GM19324 (cell line): ENCODE results near the gene RIPK4.
"Not testable (repeated sequence)": the region's sequence is repeated elsewhere in the genome, so short reads cannot be mapped to it uniquely, and the experiment has no call there.

Experiments
- ATAC-seq: cut with Tn5 transposase; IDR thresholded peaks from one replicate; pipeline ENCODE4 v1.9.1; 2021; ENCODE audit warnings: mild to moderate bottlenecking, moderate library complexity; ENCODE audit not compliant: unreplicated experiment, low FRiP score

Gene RIPK4

DNA sequence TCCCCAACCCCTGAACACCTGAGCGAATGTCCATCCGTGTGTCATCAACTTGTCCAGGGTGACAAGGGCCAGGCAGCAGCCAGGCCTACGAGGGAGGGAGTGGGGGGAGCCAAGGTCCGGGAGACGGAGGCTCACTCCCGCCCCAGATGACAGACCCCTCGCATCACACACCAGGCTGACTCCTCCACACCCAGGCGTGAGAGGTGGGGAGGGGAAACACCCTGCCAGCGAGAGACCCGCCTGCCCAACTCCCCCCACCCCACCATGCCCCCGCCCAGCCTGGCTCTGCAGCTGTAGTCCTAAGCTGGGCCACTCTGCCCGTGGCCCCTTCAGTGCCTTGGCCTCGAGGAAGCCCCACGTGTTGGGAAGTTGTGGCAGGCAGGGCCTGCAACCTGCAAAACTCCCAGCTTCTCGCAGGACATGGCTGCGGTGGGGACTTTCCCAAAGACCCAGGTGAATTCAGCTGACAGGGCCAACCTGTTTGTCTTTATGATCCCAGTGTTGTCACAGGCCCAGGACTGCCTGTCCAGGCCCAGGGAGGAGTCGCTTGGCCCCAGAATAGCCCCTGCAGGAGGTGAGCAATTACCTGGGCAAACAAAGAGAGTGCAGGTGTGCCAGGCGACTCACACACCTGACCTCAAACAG lies 62.9 kb downstream of the RIPK4 start:
- no peak for ATAC-seq

DNA sequence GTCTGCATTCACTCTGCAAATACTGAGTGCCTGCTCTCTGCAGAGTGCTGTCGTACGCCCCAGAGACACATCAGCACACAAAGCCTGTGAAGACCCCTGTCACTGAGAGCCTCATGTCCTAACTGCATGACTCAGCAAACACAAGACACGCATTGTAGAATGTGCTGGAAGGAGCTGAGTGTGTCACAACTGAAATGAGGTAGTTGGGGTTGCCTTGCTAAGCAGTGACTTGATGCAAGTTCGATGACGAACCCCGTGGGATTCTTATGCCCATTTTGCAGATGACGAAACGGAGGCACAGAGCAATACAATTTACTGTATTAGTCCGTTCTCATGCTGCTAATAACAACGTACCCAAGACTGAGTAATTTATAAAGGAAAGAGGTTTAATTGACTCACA lies 65.1 kb downstream of the RIPK4 start:
- ATAC-seq = no peak

DNA sequence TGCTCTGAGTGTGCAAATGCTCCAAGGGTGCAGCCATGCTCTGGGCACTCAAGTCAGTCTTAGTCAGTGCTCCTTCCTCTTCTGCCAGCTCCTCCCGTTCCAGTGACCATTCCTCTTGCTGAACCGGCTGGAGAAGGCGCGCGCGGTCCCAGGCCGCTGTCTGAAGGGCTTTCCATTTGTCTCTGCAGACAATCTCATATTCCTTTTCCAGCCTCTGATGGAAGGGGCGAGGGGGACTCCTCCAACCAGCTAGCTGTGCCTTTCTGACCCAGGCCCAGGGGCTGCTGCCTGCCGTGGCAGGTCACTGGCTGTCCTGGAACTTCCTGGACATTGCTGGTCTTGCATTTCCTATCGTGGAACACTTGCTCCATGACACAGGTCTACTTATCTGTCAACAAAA lies 67.5 kb downstream of the RIPK4 start:
- ATAC-seq = no peak

DNA sequence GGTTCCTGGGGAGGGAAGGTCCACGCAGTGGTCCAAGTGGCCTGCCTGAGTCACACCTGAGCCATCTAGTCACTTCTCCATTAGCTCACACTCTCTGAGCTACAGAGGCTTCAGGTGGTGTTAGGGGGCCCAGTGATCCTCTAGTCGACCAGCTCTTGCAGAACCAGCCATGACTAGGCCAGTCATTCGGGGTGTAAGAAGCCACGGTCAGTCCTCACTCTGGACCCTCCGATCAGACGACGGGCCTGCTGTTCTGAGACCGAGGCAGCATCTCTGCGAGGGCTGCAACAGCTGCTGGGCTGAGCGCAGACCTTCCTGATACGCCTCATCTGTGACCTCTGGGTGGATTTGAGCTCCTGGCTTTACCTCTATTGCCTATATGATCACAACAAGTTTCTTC lies 68.8 kb downstream of the RIPK4 start:
- ATAC-seq = no peak

DNA sequence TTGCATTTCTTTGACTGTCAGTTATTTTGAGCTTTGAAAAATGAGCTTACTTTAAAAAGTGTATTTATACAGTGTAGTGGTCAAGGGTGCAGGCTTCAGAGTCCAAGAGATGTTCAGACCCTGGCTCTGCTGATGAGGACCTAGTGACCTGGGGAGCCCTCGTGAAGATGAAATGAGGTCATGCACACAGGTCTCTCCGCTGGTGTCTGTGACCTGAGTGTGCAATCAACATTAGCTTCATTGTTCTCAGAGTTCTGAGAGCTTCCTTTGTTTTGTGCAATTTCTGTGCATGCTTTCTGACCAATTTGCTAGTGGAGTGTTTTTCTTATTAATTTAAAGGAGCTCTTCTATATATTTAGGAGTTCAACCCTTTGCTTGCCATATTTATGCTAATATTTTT lies 71.3 kb downstream of the RIPK4 start:
- ATAC-seq = no peak

DNA sequence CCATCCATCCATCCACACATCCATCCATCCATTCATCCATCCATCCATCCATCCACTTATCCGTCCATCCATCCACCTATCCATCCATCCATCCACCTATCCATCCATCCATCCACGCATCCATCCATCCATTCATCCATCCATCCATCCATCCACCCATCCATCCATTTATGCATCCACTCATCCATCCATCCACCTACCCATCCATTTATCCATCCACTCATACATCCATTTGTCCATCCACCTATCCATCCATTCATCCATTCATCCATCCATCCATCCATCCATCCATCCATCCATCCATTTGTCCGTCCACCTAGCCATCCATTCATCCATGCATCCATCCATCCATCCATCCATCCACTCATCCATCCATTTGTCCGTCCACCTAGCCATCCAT lies 72.8 kb downstream of the RIPK4 start:
- ATAC-seq = not testable (repeated sequence)

DNA sequence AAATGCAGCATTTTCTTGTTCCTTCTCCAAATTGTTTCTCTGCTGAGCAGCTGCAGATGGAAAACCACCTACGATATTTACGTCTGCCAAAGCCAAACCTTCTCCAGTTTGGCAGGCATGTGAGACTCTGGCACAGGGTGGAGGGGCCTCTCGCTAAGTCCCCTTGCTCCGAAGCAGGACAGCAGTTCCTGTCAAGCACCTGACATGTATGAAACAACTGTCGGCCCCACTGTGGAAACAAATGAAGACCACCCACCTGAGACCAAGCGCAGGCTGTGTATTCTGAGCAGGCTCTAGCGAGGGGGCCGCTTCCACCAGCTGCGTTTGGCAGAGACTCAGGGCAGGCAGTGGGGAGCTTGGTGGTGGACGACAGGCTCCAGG lies 74.7 kb downstream of the RIPK4 start:
- no peak for ATAC-seq

DNA sequence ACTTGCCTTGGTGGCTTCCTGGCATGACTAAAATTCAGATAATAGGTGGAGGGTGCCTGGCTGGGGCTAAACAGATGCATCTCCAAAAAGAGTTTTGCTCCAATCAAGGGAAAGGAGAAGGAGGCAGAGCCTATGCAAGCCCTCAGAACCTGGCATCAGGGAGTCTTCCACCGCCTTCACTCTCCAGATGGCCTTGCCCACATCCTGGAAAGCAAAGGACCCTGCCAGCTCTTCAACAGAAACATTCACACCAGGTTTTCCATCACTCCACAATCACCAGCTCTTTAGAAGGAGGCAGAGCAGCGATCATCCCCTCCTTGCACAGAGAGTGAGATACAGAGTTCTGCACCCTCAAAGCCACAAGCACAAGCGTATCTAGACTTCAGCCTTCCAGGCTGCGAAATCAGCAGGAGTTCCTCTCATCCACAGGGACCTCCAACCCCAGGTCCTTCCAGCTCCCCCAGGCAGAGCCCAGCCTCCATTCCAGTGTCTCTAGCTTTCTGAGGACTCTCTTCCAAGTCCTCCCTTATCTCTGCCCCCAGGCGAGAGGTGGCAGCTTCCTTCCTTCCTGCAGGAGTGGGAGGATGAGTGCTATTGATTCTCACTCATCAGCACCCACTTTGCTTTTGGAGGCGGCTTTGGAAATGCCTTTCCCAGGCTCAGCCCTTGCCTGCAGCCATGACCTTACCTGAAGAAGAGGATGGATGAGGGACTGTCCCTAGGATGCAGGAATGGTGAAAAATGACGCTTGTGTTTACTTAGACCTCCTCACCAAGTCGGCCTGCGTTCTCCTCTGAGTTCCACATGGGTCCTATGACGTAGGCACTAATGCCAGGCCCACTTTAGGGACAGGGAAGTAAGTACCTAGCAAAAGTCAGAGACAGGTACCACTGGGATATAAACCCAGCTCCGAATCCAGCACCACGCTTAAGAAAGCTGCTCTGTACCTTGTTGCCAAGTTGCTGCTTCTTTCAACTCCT lies 75.4 kb downstream of the RIPK4 start:
- ATAC-seq = no peak
